Stomach smooth muscle (tissue), 2 donors: ENCODE data around the gene CCDC18.
"Not testable (repeated sequence)": the region's sequence is repeated elsewhere in the genome, so short reads cannot be mapped to it uniquely, and the experiment has no call there.

Experiments used
- H3K27ac ChIP-seq: one replicate; pipeline ENCODE4 v1.7.0; 2013; ENCODE audit warnings: mild to moderate bottlenecking, low read length, inconsistent platforms
- H3K27me3 ChIP-seq, 2 donors: one replicate each; pipeline ENCODE4 v1.7.0; 2013; ENCODE audit warnings: low read length in 2 of 2; ENCODE audit not compliant: insufficient read depth in 2 of 2, control insufficient read depth in 1 of 2
- H3K36me3 ChIP-seq, 2 donors: one replicate each; pipeline ENCODE4 v1.7.0; 2013; ENCODE audit warnings: low read length in 2 of 2; ENCODE audit not compliant: control insufficient read depth in 2 of 2, insufficient read depth in 2 of 2
- H3K4me1 ChIP-seq: one replicate; pipeline ENCODE4 v1.7.0; 2013; ENCODE audit warnings: low read length; ENCODE audit not compliant: control insufficient read depth, insufficient read depth
- H3K4me3 ChIP-seq, 2 donors: one replicate each; pipeline ENCODE4 v1.7.0; 2013; ENCODE audit warnings: low read length in 2 of 2
- H3K9ac ChIP-seq, 2 donors: one replicate each; pipeline ENCODE4 v1.7.0; 2013; ENCODE audit warnings: low read length in 2 of 2, mild to moderate bottlenecking in 1 of 2
- H3K9me3 ChIP-seq, 2 donors: one replicate each; pipeline ENCODE4 v1.7.0; 2013; ENCODE audit warnings: low read length in 2 of 2; ENCODE audit not compliant: control insufficient read depth in 2 of 2
- donor health status: healthy.
- donor health status: Pancreatic carcinoma.

Gene CCDC18

GRCh38 chr1:93150729-93151128 is 29.8 kb upstream of the CCDC18 start:
- Histone ChIP-seq H3K9me3 (no peaks in the 10 kb centered on the region), H3K27ac (no peak overlapping the region), H3K4me3 (no peak overlapping the region), H3K9ac (no peak overlapping the region), H3K36me3 (peaks cover 15% of the 10 kb centered on the region in 2 donors), H3K4me1 (no peaks in the 10 kb centered on the region), H3K27me3 (no peaks in the 10 kb centered on the region)

GRCh38 chr1:93151474-93151873 is 29.1 kb upstream of the CCDC18 start:
- no peak overlapping the region for H3K4me3 ChIP-seq
- peaks cover 15 to 17% of the 10 kb centered on the region in 2 donors for H3K36me3 ChIP-seq
- no peak overlapping the region for H3K27ac ChIP-seq
- no peaks in the 10 kb centered on the region for H3K9me3 ChIP-seq
- no peaks in the 10 kb centered on the region for H3K4me1 ChIP-seq
- H3K9ac ChIP-seq = no peak overlapping the region
- no peaks in the 10 kb centered on the region for H3K27me3 ChIP-seq

- H3K36me3 ChIP-seq = peaks cover 17 to 18% of the 10 kb centered on the region in 2 donors
- H3K27ac ChIP-seq = no peak overlapping the region
- H3K4me1 ChIP-seq = no peaks in the 10 kb centered on the region
- no peaks in the 10 kb centered on the region for H3K9me3 ChIP-seq
- no peak overlapping the region for H3K4me3 ChIP-seq
- no peak overlapping the region for H3K9ac ChIP-seq
- no peaks in the 10 kb centered on the region for H3K27me3 ChIP-seq
Measured at GRCh38 chr1:93152835-93153234, 27.7 kb upstream of the CCDC18 start.

GRCh38 chr1:93154898-93155297 is 25.6 kb upstream of the CCDC18 start:
- Histone ChIP-seq H3K4me1 (no peaks in the 10 kb centered on the region), H3K9ac (no peak overlapping the region), H3K27ac (no peak overlapping the region), H3K36me3 (peaks cover 7 to 21% of the 10 kb centered on the region in 2 donors), H3K4me3 (no peak overlapping the region), H3K27me3 (no peaks in the 10 kb centered on the region), H3K9me3 (no peaks in the 10 kb centered on the region)

- Histone ChIP-seq H3K4me1 (no peaks in the 10 kb centered on the region), H3K9me3 (no peaks in the 10 kb centered on the region), H3K27ac (no peak overlapping the region), H3K27me3 (no peaks in the 10 kb centered on the region), H3K4me3 (no peak overlapping the region), H3K36me3 (peaks cover 7 to 21% of the 10 kb centered on the region in 2 donors), H3K9ac (no peak overlapping the region)
Measured at GRCh38 chr1:93155335-93155734, 25.2 kb upstream of the CCDC18 start.

GRCh38 chr1:93159337-93159736 is 21.2 kb upstream of the CCDC18 start:
- no peaks in the 10 kb centered on the region for H3K9me3 ChIP-seq
- H3K27me3 ChIP-seq = no peaks in the 10 kb centered on the region
- no peak overlapping the region for H3K27ac ChIP-seq
- H3K4me3 ChIP-seq = no peak overlapping the region
- no peak overlapping the region for H3K9ac ChIP-seq
- peaks cover 3 to 11% of the 10 kb centered on the region in 2 donors for H3K36me3 ChIP-seq
- no peaks in the 10 kb centered on the region for H3K4me1 ChIP-seq

GRCh38 chr1:93163314-93163713 is 17.2 kb upstream of the CCDC18 start:
- not testable (repeated sequence) for H3K4me1 ChIP-seq, H3K36me3 ChIP-seq, H3K9me3 ChIP-seq, H3K4me3 ChIP-seq, H3K9ac ChIP-seq, H3K27me3 ChIP-seq, H3K27ac ChIP-seq

GRCh38 chr1:93164816-93165215 is 15.7 kb upstream of the CCDC18 start:
- H3K4me1 ChIP-seq = no peaks in the 10 kb centered on the region
- H3K9me3 ChIP-seq = no peaks in the 10 kb centered on the region
- no peak overlapping the region for H3K4me3 ChIP-seq
- H3K9ac ChIP-seq = no peak overlapping the region
- no peaks in the 10 kb centered on the region for H3K36me3 ChIP-seq
- H3K27ac ChIP-seq = no peak overlapping the region
- H3K27me3 ChIP-seq = no peaks in the 10 kb centered on the region

- H3K4me1 ChIP-seq, H3K27me3 ChIP-seq: not testable (repeated sequence)
Measured at GRCh38 chr1:93165895-93166294, 14.6 kb upstream of the CCDC18 start.

GRCh38 chr1:93167006-93167405 is 13.5 kb upstream of the CCDC18 start:
- no peak overlapping the region for H3K27ac ChIP-seq
- no peaks in the 10 kb centered on the region for H3K9me3 ChIP-seq
- H3K27me3 ChIP-seq = no peaks in the 10 kb centered on the region

More at GRCh38 chr1:93165895-93166294, 14.6 kb upstream of the CCDC18 start:
- H3K36me3 ChIP-seq, H3K4me3 ChIP-seq, H3K9ac ChIP-seq, H3K27ac ChIP-seq, H3K9me3 ChIP-seq: not testable (repeated sequence)

GRCh38 chr1:93170141-93170678 is 10.3 kb upstream of the CCDC18 start:
- not testable (repeated sequence) for H3K36me3 ChIP-seq, H3K4me1 ChIP-seq, H3K4me3 ChIP-seq, H3K27me3 ChIP-seq, H3K27ac ChIP-seq, H3K9ac ChIP-seq, H3K9me3 ChIP-seq

More at GRCh38 chr1:93167006-93167405, 13.5 kb upstream of the CCDC18 start:
- no peak overlapping the region for H3K4me3 ChIP-seq
- no peaks in the 10 kb centered on the region for H3K36me3 ChIP-seq
- H3K9ac ChIP-seq = no peak overlapping the region
- no peaks in the 10 kb centered on the region for H3K4me1 ChIP-seq
